Measurements from ENCODE around the gene PPP2R2C.

The PPP2R2C gene

GRCh38 chr4:6467600-6467999, 4.8 kb downstream of the PPP2R2C start:
- no peak for FAIRE-seq

- no peak for FAIRE-seq
Measured at GRCh38 chr4:6466756-6467381, 5.5 kb downstream of the PPP2R2C start.

- FAIRE-seq, result no peak
Measured at GRCh38 chr4:6465955-6466354, 6.5 kb downstream of the PPP2R2C start.

- FAIRE-seq, result no peak
Measured at GRCh38 chr4:6464842-6465588, 7.4 kb downstream of the PPP2R2C start.

GRCh38 chr4:6463311-6464289, 8.8 kb downstream of the PPP2R2C start:
- FAIRE-seq, result no peak

GRCh38 chr4:6461301-6462165, 10.9 kb downstream of the PPP2R2C start:
- no peak for FAIRE-seq

- FAIRE-seq, result no peak
Measured at GRCh38 chr4:6460876-6461275, 11.5 kb downstream of the PPP2R2C start.

- no peak for FAIRE-seq
Measured at GRCh38 chr4:6458528-6458927, 13.9 kb downstream of the PPP2R2C start.

- FAIRE-seq, result no peak
Measured at GRCh38 chr4:6456450-6456849, 16.0 kb downstream of the PPP2R2C start.

- FAIRE-seq, result no peak
Measured at GRCh38 chr4:6454112-6454910, 18.1 kb downstream of the PPP2R2C start.

- no peak for FAIRE-seq
Measured at GRCh38 chr4:6453688-6453990, 18.8 kb downstream of the PPP2R2C start.

- no peak for FAIRE-seq
Measured at GRCh38 chr4:6452897-6453687, 19.3 kb downstream of the PPP2R2C start.

GRCh38 chr4:6452116-6452896, 20.1 kb downstream of the PPP2R2C start:
- FAIRE-seq, result no peak

GRCh38 chr4:6451309-6451708, 21.1 kb downstream of the PPP2R2C start:
- no peak for FAIRE-seq

- FAIRE-seq, result no peak
Measured at GRCh38 chr4:6450709-6451108, 21.7 kb downstream of the PPP2R2C start.

- FAIRE-seq, result no peak
Measured at GRCh38 chr4:6449746-6450369, 22.6 kb downstream of the PPP2R2C start.

GRCh38 chr4:6449335-6449734, 23.1 kb downstream of the PPP2R2C start:
- FAIRE-seq, result no peak

GRCh38 chr4:6448476-6449170, 23.8 kb downstream of the PPP2R2C start:
- FAIRE-seq, result no peak

- no peak for FAIRE-seq
Measured at GRCh38 chr4:6447672-6448171, 24.7 kb downstream of the PPP2R2C start.

Measured in TTC549 (cell line).